Endometrial microvascular endothelial cells (primary cell): Measurements from ENCODE around the gene HELZ2. TPM values are rescaled to one million over a fixed set of nuclear protein-coding genes. Genes with fewer than 3 reads are reported as not detected.

Experiments used
- in situ Hi-C: cut with HindIII; loops from 2 replicates; pipeline ENCODE4 v1.10.0; 2017; ENCODE audit warnings: low sequenced_read_pairs, low pct_unique_long_range_greater_than_20kb; ENCODE audit errors: inconsistent ontology term
- total RNA-seq: library from RNA; depleted of rRNA; stranded (reverse); fragments of >200 nt; gene quantifications from one replicate; pipeline ENCODE4 v1.2.3, GENCODE V29; 2015; ENCODE audit errors: inconsistent ontology term

Gene HELZ2
- total RNA-seq, 1 donor from 2014 or later = 61.5 TPM

GRCh38 chr20:63556873-63557478 lies 17.1 kb downstream of the HELZ2 start:
- in situ Hi-C loops = no loop called here

- in situ Hi-C loops = no loop called here
Observed at GRCh38 chr20:63555661-63556381, 18.2 kb downstream of the HELZ2 start.

- in situ Hi-C loops = no loop called here
Observed at GRCh38 chr20:63554361-63555278, 19.4 kb downstream of the HELZ2 start.

GRCh38 chr20:63553933-63554290 lies 20.1 kb downstream of the HELZ2 start, which contains the start of gene FNDC11:
Gene FNDC11 (plus strand): TSS chr20:63554159. CDS start chr20:63555664, 1,505 bp downstream.
- in situ Hi-C loops = no loop called here

GRCh38 chr20:63553251-63553932 lies 20.6 kb downstream of the HELZ2 start:
- in situ Hi-C loops = no loop called here

GRCh38 chr20:63552481-63553249 lies 21.4 kb downstream of the HELZ2 start:
- in situ Hi-C loops = no loop called here

GRCh38 chr20:63551068-63551467 lies 23.0 kb downstream of the HELZ2 start:
- in situ Hi-C loops = no loop called here

- in situ Hi-C loops = no loop called here
Observed at GRCh38 chr20:63549679-63550282, 24.3 kb downstream of the HELZ2 start.

GRCh38 chr20:63549019-63549418 lies 25.0 kb downstream of the HELZ2 start:
- in situ Hi-C loops = no loop called here

- in situ Hi-C loops = no loop called here
Observed at GRCh38 chr20:63548542-63548941, 25.5 kb downstream of the HELZ2 start.

GRCh38 chr20:63547725-63548480 lies 26.1 kb downstream of the HELZ2 start, which contains the start of gene SRMS:
Gene SRMS (minus strand): TSS chr20:63547749. CDS start chr20:63547463, 286 bp downstream.
- in situ Hi-C loops = no loop called here

GRCh38 chr20:63546956-63547724 lies 26.9 kb downstream of the HELZ2 start:
- in situ Hi-C loops = no loop called here

GRCh38 chr20:63546256-63546955 lies 27.6 kb downstream of the HELZ2 start:
- in situ Hi-C loops = no loop called here

- in situ Hi-C loops = no loop called here
Observed at GRCh38 chr20:63545814-63546213, 28.2 kb downstream of the HELZ2 start.

- in situ Hi-C loops = no loop called here
Observed at GRCh38 chr20:63544958-63545516, 29.0 kb downstream of the HELZ2 start.
